ENCODE data around the gene NUP210L. TPM values are rescaled to one million over a fixed set of nuclear protein-coding genes. Genes with fewer than 3 reads are reported as not detected.

NUP210L gene
- total and polyA plus RNA-seq, 9 of the 15 experiments (the other 6 are each of a cell fraction or from before 2014, with no cell fraction given) = 0.01 to 0.04 TPM; not detected in 7

DNA sequence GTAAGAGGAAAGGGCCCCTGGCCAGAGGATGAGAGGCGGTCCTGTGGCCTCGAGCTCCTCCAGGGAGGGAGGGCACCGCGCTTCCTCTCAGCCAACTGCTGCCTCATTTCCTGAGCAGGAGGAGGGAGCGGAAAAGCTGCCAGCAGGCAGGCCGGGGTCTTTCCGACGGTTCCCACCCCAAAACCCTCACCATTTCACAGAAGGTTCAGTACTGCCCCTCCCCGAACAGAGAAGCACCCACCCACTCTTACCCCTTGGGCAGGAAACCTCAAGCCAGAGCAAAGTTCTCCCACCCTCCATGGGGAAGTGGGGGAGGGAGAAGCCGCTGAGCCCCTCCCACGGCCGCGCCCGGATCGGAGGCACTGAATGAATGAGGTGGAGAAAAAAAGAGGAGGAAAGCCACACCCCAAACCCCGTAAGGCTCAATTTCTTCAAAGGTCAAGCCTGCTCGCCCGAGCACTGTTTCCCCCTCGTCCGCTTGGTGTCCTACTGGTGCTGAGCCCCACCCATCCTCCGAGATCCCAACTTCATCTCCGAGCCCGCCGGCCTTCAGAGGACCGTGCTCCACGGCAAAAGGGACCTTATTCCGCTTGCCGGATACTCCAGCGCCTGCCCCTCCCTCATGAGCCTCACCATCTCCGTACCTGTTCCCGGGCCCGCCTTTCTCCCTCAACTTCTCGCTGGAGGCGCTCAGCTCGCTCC lies 27.6 kb upstream of the NUP210L start (continued):
- TF ChIP-seq ZBED1 (IDR thresholded peaks at IDR 0.05) (0 out of 2 replicates have a peak, but pooled peaks have one; percentile 30), ZKSCAN1 (IDR thresholded peaks at IDR 0.05; ENCODE audit: low read depth, low read length) (no peak), MNT (conservative IDR thresholded peaks at IDR 0.05) (peak; percentile 62 to 86; a peak in 3 of 4 replicates), CREB5 (CRISPR knock-in tag; IDR thresholded peaks at IDR 0.05) (0 out of 2 replicates have a peak, but pooled peaks have one; percentile 18), ZNF655 (CRISPR knock-in tag; IDR thresholded peaks at IDR 0.05) (no peak), XRCC5 (IDR thresholded peaks at IDR 0.05; ENCODE audit: low read depth, low read length) (0 out of 2 replicates have a peak, but pooled peaks have one; percentile 13)

All from K562 (cell line).